Natural killer cell treated with Interleukin-12 subunit alpha and Interleukin-12 subunit beta and Interleukin-15 and Interleukin-18, amount 100 ng/mL, for 72 hours (primary cell): ENCODE measurements around the gene SEMA6D. TPM values are rescaled to one million over a fixed set of nuclear protein-coding genes. Genes with fewer than 3 reads are reported as not detected.

Experiments used
- ATAC-seq, 2 donors: fragments of 150-1000 bp; cut with Tn5 transposase in 1 of 2; sonication (Bioruptor Pico), chemical (Tn5 transposase) in 1 of 2; 2 replicates each; pipeline ENCODE4 v1.10.0; 2021
- DNase-seq: peaks from one replicate; pipeline ENCODE4 v3.0.0; 2022; ENCODE audit warnings: low spot score
- H3K27ac Mint-ChIP-seq, 2 donors: 1 replicate in 1 of 2; 2 replicates in 1 of 2; pipeline ENCODE4 v1.8.0; 2022; ENCODE audit warnings: mixed read lengths in 2 of 2, mild to moderate bottlenecking in 1 of 2, moderate library complexity in 1 of 2
- H3K27me3 Mint-ChIP-seq, 2 donors: 1 replicate in 1 of 2; 2 replicates in 1 of 2; pipeline ENCODE4 v1.8.0; 2022; ENCODE audit warnings: mixed read lengths in 2 of 2
- H3K36me3 Mint-ChIP-seq: one replicate; pipeline ENCODE4 v1.8.0; 2022; ENCODE audit warnings: mixed read lengths
- H3K4me1 Mint-ChIP-seq, 2 donors: 1 replicate in 1 of 2; 2 replicates in 1 of 2; pipeline ENCODE4 v1.8.0; 2022; ENCODE audit warnings: low read depth in 2 of 2, mixed read lengths in 2 of 2, mild to moderate bottlenecking in 1 of 2
- H3K4me3 Mint-ChIP-seq: one replicate; pipeline ENCODE4 v1.8.0; 2022; ENCODE audit warnings: mixed read lengths
- H3K9me3 Mint-ChIP-seq: 2 replicates; pipeline ENCODE4 v1.8.0; 2022; ENCODE audit warnings: mixed read lengths
- total RNA-seq, 2 donors: library from RNA; stranded (reverse); gene quantifications; one replicate each; pipeline ENCODE4 v1.2.3, GENCODE V29; 2022

SEMA6D gene
- total RNA-seq, 2 donors from 2014 or later, result not detected

DNA sequence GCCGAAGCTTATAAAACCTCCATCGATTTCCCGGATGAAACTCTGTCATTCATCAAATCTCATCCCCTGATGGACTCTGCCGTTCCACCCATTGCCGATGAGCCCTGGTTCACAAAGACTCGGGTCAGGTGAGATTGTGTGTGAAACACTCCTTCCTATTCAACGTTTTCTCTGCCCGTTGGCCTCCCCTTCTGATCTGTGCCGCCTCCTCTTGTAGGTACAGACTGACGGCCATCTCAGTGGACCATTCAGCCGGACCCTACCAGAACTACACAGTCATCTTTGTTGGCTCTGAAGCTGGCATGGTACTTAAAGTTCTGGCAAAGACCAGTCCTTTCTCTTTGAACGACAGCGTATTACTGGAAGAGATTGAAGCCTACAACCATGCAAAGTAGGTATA is 47.4 kb downstream of the SEMA6D start:
- ATAC-seq (no peak), DNase-seq (no peak)
- Mint-ChIP-seq H3K27me3 (no peaks in the 10 kb centered on the region), H3K27ac (no peak overlapping the region), H3K4me1 (no peaks in the 10 kb centered on the region), H3K36me3 (no peaks in the 10 kb centered on the region), H3K4me3 (no peak overlapping the region), H3K9me3 (peaks cover 3% of the 10 kb centered on the region)

GRCh38 chr15:47766406-47766805 is 49.1 kb downstream of the SEMA6D start:
- Mint-ChIP-seq H3K4me3 (no peak overlapping the region), H3K27me3 (peaks cover 0 to 3% of the 10 kb centered on the region in 2 donors), H3K36me3 (no peaks in the 10 kb centered on the region), H3K9me3 (peaks cover 6% of the 10 kb centered on the region), H3K4me1 (no peaks in the 10 kb centered on the region), H3K27ac (no peak overlapping the region)
- DNase-seq (no peak), ATAC-seq (no peak)

GRCh38 chr15:47767035-47767434 is 49.7 kb downstream of the SEMA6D start:
- ATAC-seq, result no peak
- no peak overlapping the region for H3K27ac Mint-ChIP-seq
- DNase-seq, result no peak
- no peak overlapping the region for H3K4me3 Mint-ChIP-seq
- no peaks in the 10 kb centered on the region for H3K4me1 Mint-ChIP-seq
- no peaks in the 10 kb centered on the region for H3K36me3 Mint-ChIP-seq
- peaks cover 0 to 3% of the 10 kb centered on the region in 2 donors for H3K27me3 Mint-ChIP-seq
- peaks cover 6% of the 10 kb centered on the region for H3K9me3 Mint-ChIP-seq

- Mint-ChIP-seq H3K4me1 (no peaks in the 10 kb centered on the region), H3K27me3 (peaks cover 0 to 3% of the 10 kb centered on the region in 2 donors), H3K27ac (no peak overlapping the region), H3K36me3 (no peaks in the 10 kb centered on the region), H3K9me3 (peaks cover 6% of the 10 kb centered on the region), H3K4me3 (no peak overlapping the region)
- no peak for ATAC-seq
- DNase-seq, result no peak
Observed at GRCh38 chr15:47768735-47769134, 51.4 kb downstream of the SEMA6D start.

DNA sequence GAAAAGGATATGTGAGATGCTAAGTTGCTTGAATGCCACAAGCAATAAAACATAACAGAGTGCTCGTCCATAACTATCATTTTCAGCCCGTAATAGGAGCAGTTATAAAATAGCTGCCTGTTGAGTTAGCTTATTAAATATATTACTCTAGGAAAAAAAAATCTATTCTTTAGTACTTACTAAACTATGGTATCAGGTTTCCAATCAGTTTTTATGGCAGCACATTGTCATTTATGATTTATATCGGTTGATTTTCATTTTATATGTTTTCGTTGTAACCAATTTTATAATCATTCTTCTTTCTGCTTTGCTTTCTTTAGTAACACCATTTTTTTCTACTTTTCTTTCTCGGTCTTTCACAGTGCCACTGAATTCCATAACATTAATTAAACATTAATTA is 51.9 kb downstream of the SEMA6D start:
- Mint-ChIP-seq H3K4me3 (no peak overlapping the region), H3K9me3 (peaks cover 6% of the 10 kb centered on the region), H3K36me3 (no peaks in the 10 kb centered on the region), H3K27ac (no peak overlapping the region), H3K4me1 (no peaks in the 10 kb centered on the region), H3K27me3 (peaks cover 0 to 3% of the 10 kb centered on the region in 2 donors)
- ATAC-seq, result no peak
- DNase-seq, result no peak

GRCh38 chr15:47773143-47773542 is 55.8 kb downstream of the SEMA6D start:
- no peak for ATAC-seq
- DNase-seq, result no peak
- H3K36me3 Mint-ChIP-seq, result no peaks in the 10 kb centered on the region

DNA sequence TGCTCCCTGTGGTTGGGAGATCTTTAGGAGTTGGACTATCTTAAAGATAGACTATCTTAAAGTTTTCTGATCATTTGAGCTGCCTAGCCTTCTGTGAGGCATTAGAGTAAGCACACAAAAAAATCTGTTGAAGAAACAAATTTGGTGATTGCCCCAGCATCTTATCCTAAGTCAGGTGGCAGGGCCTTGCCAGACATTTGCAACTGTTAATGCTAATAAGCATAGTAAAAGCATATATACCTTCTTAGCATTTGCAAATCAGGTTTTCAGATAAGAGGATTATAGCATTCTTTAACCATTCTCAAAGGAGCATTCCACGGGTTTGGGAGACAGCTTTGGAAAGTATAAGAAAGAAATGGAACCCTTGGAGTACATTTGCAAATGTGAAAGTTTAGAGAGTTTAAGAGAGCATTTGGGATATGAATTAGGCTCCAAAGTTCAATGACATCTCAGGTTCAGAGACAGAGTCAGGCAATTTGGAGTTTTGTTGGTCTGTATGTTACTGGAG is 61.0 kb downstream of the SEMA6D start:
- no peaks in the 10 kb centered on the region for H3K4me1 Mint-ChIP-seq
- DNase-seq (no peak), ATAC-seq (no peak)
- H3K4me3 Mint-ChIP-seq, result no peak overlapping the region
- no peaks in the 10 kb centered on the region for H3K36me3 Mint-ChIP-seq
- H3K9me3 Mint-ChIP-seq, result peaks cover 3% of the 10 kb centered on the region
- peaks cover 0 to 3% of the 10 kb centered on the region in 2 donors for H3K27me3 Mint-ChIP-seq
- no peak overlapping the region for H3K27ac Mint-ChIP-seq

More at GRCh38 chr15:47773143-47773542, 55.8 kb downstream of the SEMA6D start:
- peaks cover 0 to 5% of the 10 kb centered on the region in 2 donors for H3K27me3 Mint-ChIP-seq
- H3K4me3 Mint-ChIP-seq, result no peak overlapping the region
- no peak overlapping the region for H3K27ac Mint-ChIP-seq
- no peaks in the 10 kb centered on the region for H3K4me1 Mint-ChIP-seq
- H3K9me3 Mint-ChIP-seq, result peaks cover 6% of the 10 kb centered on the region

- DNase-seq (no peak), ATAC-seq (no peak)
- no peaks in the 10 kb centered on the region for H3K27me3 Mint-ChIP-seq
- no peaks in the 10 kb centered on the region for H3K4me1 Mint-ChIP-seq
- no peak overlapping the region for H3K27ac Mint-ChIP-seq
- H3K4me3 Mint-ChIP-seq, result no peak overlapping the region
- no peaks in the 10 kb centered on the region for H3K9me3 Mint-ChIP-seq
- no peaks in the 10 kb centered on the region for H3K36me3 Mint-ChIP-seq
Observed at GRCh38 chr15:47780971-47781370, 63.7 kb downstream of the SEMA6D start.

GRCh38 chr15:47781527-47781926 is 64.2 kb downstream of the SEMA6D start:
- no peak overlapping the region for H3K27ac Mint-ChIP-seq
- DNase-seq (no peak), ATAC-seq (no peak)
- no peaks in the 10 kb centered on the region for H3K9me3 Mint-ChIP-seq
- no peaks in the 10 kb centered on the region for H3K36me3 Mint-ChIP-seq
- H3K4me1 Mint-ChIP-seq, result no peaks in the 10 kb centered on the region
- H3K27me3 Mint-ChIP-seq, result no peaks in the 10 kb centered on the region
- no peak overlapping the region for H3K4me3 Mint-ChIP-seq

DNA sequence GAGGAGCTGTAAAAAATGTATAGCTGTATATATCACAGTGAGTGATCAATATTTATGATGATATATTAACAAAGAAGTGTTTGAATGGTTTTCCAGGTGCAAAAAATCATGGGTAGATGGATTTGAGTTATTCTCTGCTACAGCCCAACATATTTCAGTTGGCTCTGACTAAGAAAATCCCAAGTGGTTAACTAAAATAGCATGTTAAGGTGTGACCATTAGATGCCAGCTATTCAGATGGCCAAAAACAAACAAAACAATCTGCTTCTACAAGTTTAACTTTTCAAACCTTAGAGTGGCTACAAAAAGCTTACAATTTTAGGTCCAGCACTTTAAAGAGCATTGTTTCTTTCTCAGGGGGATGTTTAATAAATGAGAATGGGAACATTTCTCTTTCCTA is 67.5 kb downstream of the SEMA6D start:
- H3K27me3 Mint-ChIP-seq, result peaks cover 0 to 9% of the 10 kb centered on the region in 2 donors
- no peaks in the 10 kb centered on the region for H3K4me1 Mint-ChIP-seq
- no peak overlapping the region for H3K27ac Mint-ChIP-seq
- H3K36me3 Mint-ChIP-seq, result no peaks in the 10 kb centered on the region
- DNase-seq (no peak), ATAC-seq (no peak)
- no peaks in the 10 kb centered on the region for H3K9me3 Mint-ChIP-seq
- H3K4me3 Mint-ChIP-seq, result no peak overlapping the region

GRCh38 chr15:47786371-47786770 is 69.1 kb downstream of the SEMA6D start:
- no peaks in the 10 kb centered on the region for H3K9me3 Mint-ChIP-seq
- DNase-seq (no peak), ATAC-seq (no peak)
- no peak overlapping the region for H3K4me3 Mint-ChIP-seq
- no peak overlapping the region for H3K27ac Mint-ChIP-seq
- peaks cover 0 to 9% of the 10 kb centered on the region in 2 donors for H3K27me3 Mint-ChIP-seq
- no peaks in the 10 kb centered on the region for H3K4me1 Mint-ChIP-seq
- H3K36me3 Mint-ChIP-seq, result no peaks in the 10 kb centered on the region

DNA sequence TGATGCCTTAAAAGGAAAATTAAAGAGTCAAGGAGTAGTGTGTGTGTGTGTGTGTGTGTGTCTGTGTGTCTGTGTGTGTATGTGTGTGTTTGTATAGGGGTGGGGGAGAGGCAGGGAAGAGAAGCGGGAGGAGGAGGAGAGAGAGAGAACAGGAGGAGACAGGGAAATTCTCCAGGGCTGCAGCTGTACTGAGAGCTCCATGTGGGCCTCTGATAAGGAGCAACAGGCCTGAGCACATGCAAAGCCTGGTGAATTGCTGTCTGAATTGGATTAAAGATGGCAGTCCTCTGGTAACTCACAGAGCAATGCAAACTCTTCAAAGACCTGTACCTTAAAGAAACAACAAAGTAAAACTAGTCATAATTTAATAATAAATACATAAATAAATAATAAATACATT is 70.6 kb downstream of the SEMA6D start:
- H3K4me1 Mint-ChIP-seq, result no peaks in the 10 kb centered on the region
- ATAC-seq (no peak), DNase-seq (no peak)
- no peaks in the 10 kb centered on the region for H3K36me3 Mint-ChIP-seq
- peaks cover 3 to 16% of the 10 kb centered on the region in 2 donors for H3K27me3 Mint-ChIP-seq
- no peaks in the 10 kb centered on the region for H3K9me3 Mint-ChIP-seq
- no peak overlapping the region for H3K4me3 Mint-ChIP-seq
- no peak overlapping the region for H3K27ac Mint-ChIP-seq

DNA sequence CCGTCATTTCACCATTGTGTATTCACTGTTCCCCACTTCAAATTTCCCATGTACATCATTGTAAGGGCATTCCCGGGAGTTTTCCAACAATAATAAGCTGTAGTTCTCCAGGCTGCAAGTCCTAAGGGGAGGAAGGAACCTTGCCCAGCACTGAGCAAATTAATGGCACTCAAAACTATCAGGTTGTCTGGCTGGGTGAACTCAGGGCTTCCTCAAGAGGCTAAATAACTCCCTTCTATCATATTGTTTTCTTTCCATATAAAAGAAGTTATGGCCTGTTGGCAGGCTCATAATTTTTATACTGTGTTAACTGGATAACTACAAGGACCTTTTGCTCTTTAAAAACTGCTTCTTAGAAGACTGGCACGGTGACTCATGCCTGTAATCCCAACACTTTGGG is 71.4 kb downstream of the SEMA6D start:
- Mint-ChIP-seq H3K27ac (no peak overlapping the region), H3K36me3 (no peaks in the 10 kb centered on the region), H3K4me1 (no peaks in the 10 kb centered on the region), H3K9me3 (no peaks in the 10 kb centered on the region), H3K4me3 (no peak overlapping the region), H3K27me3 (peaks cover 5 to 17% of the 10 kb centered on the region in 2 donors)
- DNase-seq (no peak), ATAC-seq (no peak)

DNA sequence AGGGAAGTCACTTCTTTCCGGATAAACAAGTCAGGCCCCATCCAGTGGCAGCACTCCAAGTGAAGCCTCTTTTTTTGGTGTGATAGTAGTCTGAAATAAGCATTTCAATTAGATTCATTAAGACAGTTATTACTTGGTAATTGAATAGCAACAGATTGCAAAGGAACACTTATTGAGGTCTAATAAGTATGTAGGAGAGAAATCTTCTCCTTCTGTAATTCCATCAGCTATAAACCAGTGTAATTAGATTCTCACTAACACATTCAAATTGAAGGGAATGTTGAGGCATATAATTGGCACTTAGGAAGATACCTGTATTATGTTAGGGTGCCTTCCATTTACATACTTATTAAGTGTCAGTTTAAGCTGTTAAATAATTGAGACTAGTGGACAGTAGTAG is 73.9 kb downstream of the SEMA6D start:
- Mint-ChIP-seq H3K27ac (no peak overlapping the region), H3K36me3 (no peaks in the 10 kb centered on the region), H3K9me3 (no peaks in the 10 kb centered on the region), H3K4me3 (no peak overlapping the region), H3K4me1 (no peaks in the 10 kb centered on the region), H3K27me3 (peaks cover 16 to 25% of the 10 kb centered on the region in 2 donors)
- ATAC-seq (no peak), DNase-seq (no peak)

DNA sequence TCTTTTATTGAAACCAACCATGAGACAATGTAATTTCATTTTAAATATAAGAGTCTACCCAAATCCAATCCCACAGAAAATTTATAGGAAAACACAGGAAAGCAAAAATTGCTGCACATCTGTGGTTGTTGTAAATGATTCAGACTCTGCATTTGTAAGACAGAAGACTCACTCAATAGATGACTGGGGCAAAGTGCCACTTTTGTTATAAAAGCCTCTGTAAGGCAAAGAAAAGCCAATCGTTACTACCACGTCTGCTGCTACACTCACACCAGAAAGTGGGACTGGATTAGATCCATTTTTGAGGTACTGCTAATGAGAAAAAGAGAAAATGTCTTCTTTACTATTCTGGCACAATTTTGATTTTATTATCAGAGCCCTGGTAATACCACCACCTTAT is 74.9 kb downstream of the SEMA6D start:
- no peaks in the 10 kb centered on the region for H3K4me1 Mint-ChIP-seq
- no peak overlapping the region for H3K27ac Mint-ChIP-seq
- DNase-seq (no peak), ATAC-seq (no peak)
- H3K9me3 Mint-ChIP-seq, result no peaks in the 10 kb centered on the region
- H3K4me3 Mint-ChIP-seq, result no peak overlapping the region
- H3K36me3 Mint-ChIP-seq, result no peaks in the 10 kb centered on the region
- peaks cover 16 to 22% of the 10 kb centered on the region in 2 donors for H3K27me3 Mint-ChIP-seq
